SK-N-SH (cell line): ENCODE measurements around the gene IGSF11. TPM values are rescaled to one million over a fixed set of nuclear protein-coding genes. Genes with fewer than 3 reads are reported as not detected.

Experiments used
- CTCF ChIA-PET: fragments of 300-600, 350-600 bp; formaldehyde crosslinking; extraction: SDS; loops from one replicate; lab custom pipeline; 2021; lab: Yijun Ruan, JAX
- POLR2A ChIA-PET: fragments of 350-600 bp; sonication (Branson Sonifier 250); formaldehyde crosslinking; extraction: SDS; loops from one replicate; lab custom pipeline; 2020; ENCODE audit warnings: antibody characterized with exemption, inconsistent platforms; lab: Yijun Ruan, JAX
- DNase-seq: peaks from one replicate; pipeline ENCODE4 v3.0.0; 2012
- H2AFZ ChIP-seq: fragments of 200-600 bp; sonication (generic); 2 replicates; pipeline ENCODE4 v1.8.1; 2016; ENCODE audit warnings: antibody characterized with exemption, mild to moderate bottlenecking, low read depth
- H3F3A ChIP-seq: fragments of 200-600 bp; sonication (generic); replicated peaks from 2 replicates; pipeline ENCODE3; 2016; ENCODE audit warnings: antibody characterized with exemption, mild to moderate bottlenecking; ENCODE audit not compliant: insufficient read depth
- H3K27ac ChIP-seq, 2 experiments: fragments of 200-500 bp in 1 of 2; fragments of 200-600 bp in 1 of 2; sonication (Bioruptor generic) in 1 of 2; sonication (generic), shearing (Covaris generic) in 1 of 2; 2 replicates each; pipeline versions ENCODE4 v1.5.1 to v1.6.1; 2014 to 2016; ENCODE audit warnings: low read depth in 2 of 2, inconsistent platforms in 1 of 2, low read length in 1 of 2, mild to moderate bottlenecking in 1 of 2, mixed read lengths in 1 of 2
- H3K27me3 ChIP-seq: fragments of 200-600 bp; sonication (generic), shearing (Covaris generic); 2 replicates; pipeline ENCODE4 v1.6.1; 2016; ENCODE audit warnings: mixed run types; ENCODE audit not compliant: insufficient read depth
- H3K36me3 ChIP-seq, 2 experiments: fragments of 200-500 bp in 1 of 2; fragments of 200-600 bp in 1 of 2; sonication (Bioruptor generic) in 1 of 2; sonication (generic) in 1 of 2; replicated peaks in 1 of 2; 2 replicates each; pipeline versions ENCODE3 to v1.5.1; 2014 to 2016; ENCODE audit warnings: low read length in 1 of 2, mild to moderate bottlenecking in 1 of 2; ENCODE audit not compliant: insufficient read depth in 2 of 2, control insufficient read depth in 1 of 2
- H3K4me1 ChIP-seq, 2 experiments: fragments of 200-500 bp in 1 of 2; fragments of 200-600 bp in 1 of 2; sonication (Bioruptor generic) in 1 of 2; sonication (generic), shearing (Covaris generic) in 1 of 2; 2 replicates each; pipeline versions ENCODE4 v1.5.1 to v1.6.1; 2014 to 2016; ENCODE audit warnings: low read depth in 1 of 2, low read length in 1 of 2, mixed run types in 1 of 2; ENCODE audit not compliant: insufficient read depth in 2 of 2, control insufficient read depth in 1 of 2
- H3K4me2 ChIP-seq: fragments of 200-600 bp; sonication (generic), shearing (Covaris generic); 2 replicates; pipeline ENCODE4 v1.6.1; 2017; ENCODE audit warnings: mixed run types
- H3K4me3 ChIP-seq, 2 experiments: fragments of 200-500 bp in 1 of 2; fragments of 200-600 bp in 1 of 2; sonication (Bioruptor generic) in 1 of 2; sonication (generic), shearing (Covaris generic) in 1 of 2; 2 replicates each; pipeline versions ENCODE4 v1.5.1 to v1.8.1; 2014 to 2016; ENCODE audit warnings: low read depth in 2 of 2, inconsistent platforms in 1 of 2, low read length in 1 of 2, mild to moderate bottlenecking in 1 of 2, mixed read lengths in 1 of 2, moderate library complexity in 1 of 2
- H3K79me2 ChIP-seq: fragments of 200-600 bp; sonication (generic); 2 replicates; pipeline ENCODE4 v1.8.1; 2017; ENCODE audit warnings: mild to moderate bottlenecking; ENCODE audit not compliant: insufficient read depth
- H3K9ac ChIP-seq: fragments of 200-600 bp; sonication (generic); 2 replicates; pipeline ENCODE4 v1.6.1; 2017; ENCODE audit warnings: mixed run types
- H3K9me2 ChIP-seq: fragments of 200-600 bp; sonication (generic); 2 replicates; pipeline ENCODE4 v1.6.1; 2017; ENCODE audit warnings: mixed run types
- H3K9me3 ChIP-seq: fragments of 200-600 bp; sonication (generic); 2 replicates; pipeline ENCODE4 v1.6.1; 2017; ENCODE audit warnings: mixed run types, mild to moderate bottlenecking, moderate library complexity
- H4K20me1 ChIP-seq: fragments of 200-600 bp; sonication (generic); 2 replicates; pipeline ENCODE4 v1.6.1; 2017; ENCODE audit warnings: mild to moderate bottlenecking, mixed run types; ENCODE audit not compliant: insufficient read depth
- CHD2 ChIP-seq: fragments of 150-350 bp; IDR thresholded peaks from 2 replicates; pipeline ENCODE4 v1.6.1; 2018; ENCODE audit warnings: low read length; ENCODE audit not compliant: partially characterized antibody
- EZH2phosphoT487 ChIP-seq: fragments of 200-600 bp; sonication (generic); IDR thresholded peaks from 2 replicates; pipeline ENCODE4 v1.6.1; 2017; ENCODE audit warnings: low read depth, mixed run types, mild to moderate bottlenecking, antibody characterized with exemption, moderate library complexity, borderline replicate concordance
- FOXJ3 ChIP-seq: sonication (generic); formaldehyde crosslinking; IDR thresholded peaks from 2 replicates; pipeline ENCODE4 v1.5.1; 2020; ENCODE audit warnings: mild to moderate bottlenecking, missing genetic modification reagents
- MAX ChIP-seq: IDR thresholded peaks from 2 replicates; pipeline ENCODE4 v1.4.0; 2012; ENCODE audit warnings: low read depth
- MXI1 ChIP-seq: IDR thresholded peaks from 2 replicates; pipeline ENCODE4 v1.6.1; 2012; ENCODE audit warnings: mild to moderate bottlenecking, low read depth, low read length, improper control_type of control experiment
- NFIC ChIP-seq: IDR thresholded peaks from 2 replicates; pipeline ENCODE4 v1.4.0; 2012; ENCODE audit warnings: borderline replicate concordance
- NRF1 ChIP-seq: IDR thresholded peaks from 2 replicates; pipeline ENCODE4 v1.6.1; 2012; ENCODE audit warnings: low read depth, mild to moderate bottlenecking, low read length
- POLR2AphosphoS5 ChIP-seq: IDR thresholded peaks from 2 replicates; pipeline ENCODE4 v1.6.1; 2012; ENCODE audit warnings: low read depth, low read length
- REST ChIP-seq: IDR thresholded peaks from 2 replicates; pipeline ENCODE4 v1.6.1; 2012; ENCODE audit warnings: mild to moderate bottlenecking, low read depth, low read length, moderate library complexity
- RFX5 ChIP-seq: IDR thresholded peaks from 2 replicates; pipeline ENCODE4 v1.6.1; 2012; ENCODE audit warnings: mild to moderate bottlenecking, improper control_type of control experiment, low read length
- SMC3 ChIP-seq: IDR thresholded peaks from 2 replicates; pipeline ENCODE4 v1.6.1; 2012; ENCODE audit warnings: low read depth, low read length, improper control_type of control experiment
- TAF1 ChIP-seq: IDR thresholded peaks from 2 replicates; pipeline ENCODE4 v1.6.1; 2012; ENCODE audit warnings: low read depth, mild to moderate bottlenecking, low read length, moderate library complexity, borderline replicate concordance
- TEAD4 ChIP-seq: IDR thresholded peaks from 2 replicates; pipeline ENCODE4 v1.4.0; 2012; ENCODE audit warnings: mild to moderate bottlenecking, borderline replicate concordance; ENCODE audit not compliant: insufficient read depth
- USF2 ChIP-seq: fragments of 150-350 bp; IDR thresholded peaks from 2 replicates; pipeline ENCODE4 v1.6.1; 2017; ENCODE audit warnings: antibody characterized with exemption, low read length, low read depth, borderline replicate concordance
- WGBS: methylation state at CpG from one replicate; pipeline ENCODE4 v1.1.6; 2017; ENCODE audit warnings: low lambda C conversion rate; 5-methylcytosine and 5-hydroxymethylcytosine counted together
- polyA plus RNA-seq, 3 experiments: library from polyadenylated mRNA; depleted of rRNA; stranded (reverse); fragments of >200 nt; gene quantifications; 2 replicates each; pipeline ENCODE4 v1.2.3, GENCODE V29; 2012

Gene IGSF11
- polyA plus RNA-seq, 1 of the 3 experiments (the other 2 are of a cell fraction) = 0.07 TPM

- no peak overlapping the region for H3K9ac ChIP-seq
- no peaks in the 10 kb centered on the region for H3K36me3 ChIP-seq
- no peak overlapping the region for H3K27ac ChIP-seq
- 55% methylated on average over 1 of the region's 1 CpG for WGBS
- ChIA-PET CTCF (no interaction called here), POLR2A (no interaction called here)
- no peak overlapping the region for H3K4me2 ChIP-seq
- peaks cover 0 to 3% of the 10 kb centered on the region in 2 experiments; a peak in 1 of 4 replicates for H3K4me1 ChIP-seq
- no peaks in the 10 kb centered on the region for H3F3A ChIP-seq
- no peak for TF ChIP-seq TAF1
- DNase-seq = no peak
- no peak overlapping the region for H2AFZ ChIP-seq
- no peaks in the 10 kb centered on the region for H4K20me1 ChIP-seq
- H3K9me2 ChIP-seq = no peaks in the 10 kb centered on the region
- H3K9me3 ChIP-seq = no peaks in the 10 kb centered on the region
- H3K4me3 ChIP-seq = no peak overlapping the region
- no peaks in the 10 kb centered on the region for H3K79me2 ChIP-seq
- no peaks in the 10 kb centered on the region for H3K27me3 ChIP-seq
Measured at GRCh38 chr3:118949113-118949760, 85.4 kb downstream of the IGSF11 start.

GRCh38 chr3:118948146-118948545 is 86.5 kb downstream of the IGSF11 start:
- H3F3A ChIP-seq = no peaks in the 10 kb centered on the region
- H3K4me2 ChIP-seq = no peak overlapping the region
- no peaks in the 10 kb centered on the region for H3K9me2 ChIP-seq
- H4K20me1 ChIP-seq = no peaks in the 10 kb centered on the region
- H3K4me1 ChIP-seq = peaks cover 0 to 3% of the 10 kb centered on the region in 2 experiments; a peak in 1 of 4 replicates
- no peak overlapping the region for H3K9ac ChIP-seq
- H3K4me3 ChIP-seq = no peak overlapping the region
- no peaks in the 10 kb centered on the region for H3K36me3 ChIP-seq
- CTCF ChIA-PET = no interaction called here
- H3K27ac ChIP-seq = no peak overlapping the region
- DNase-seq = no peak
- no peaks in the 10 kb centered on the region for H3K79me2 ChIP-seq
- WGBS = 72% methylated on average over 5 of the region's 5 CpGs
- POLR2A ChIA-PET = no interaction called here
- no peak overlapping the region for H2AFZ ChIP-seq
- H3K9me3 ChIP-seq = no peaks in the 10 kb centered on the region
- no peak for TF ChIP-seq POLR2AphosphoS5
- TF ChIP-seq EZH2phosphoT487 = no peak
- no peak for TF ChIP-seq TAF1
- TF ChIP-seq TEAD4 = no peak
- TF ChIP-seq RFX5 = no peak
- TF ChIP-seq REST = no peak
- TF ChIP-seq NFIC = no peak
- TF ChIP-seq MXI1 = no peak
- TF ChIP-seq MAX = no peak
- TF ChIP-seq NRF1 = no peak
- TF ChIP-seq USF2 = no peak
- TF ChIP-seq CHD2 = no peak
- TF ChIP-seq SMC3 = no peak
- no peak for TF ChIP-seq FOXJ3 (CRISPR knock-in tag)
- no peaks in the 10 kb centered on the region for H3K27me3 ChIP-seq
